HG02884 (cell line): ENCODE results near the gene IL1RAPL1.
"Not testable (repeated sequence)": the region's sequence is repeated elsewhere in the genome, so short reads cannot be mapped to it uniquely, and the experiment has no call there.

Source experiments
- ATAC-seq: cut with Tn5 transposase; IDR thresholded peaks from one replicate; pipeline ENCODE4 v1.9.1; 2021; ENCODE audit warnings: mild to moderate bottlenecking, moderate library complexity; ENCODE audit not compliant: unreplicated experiment

Gene IL1RAPL1

DNA sequence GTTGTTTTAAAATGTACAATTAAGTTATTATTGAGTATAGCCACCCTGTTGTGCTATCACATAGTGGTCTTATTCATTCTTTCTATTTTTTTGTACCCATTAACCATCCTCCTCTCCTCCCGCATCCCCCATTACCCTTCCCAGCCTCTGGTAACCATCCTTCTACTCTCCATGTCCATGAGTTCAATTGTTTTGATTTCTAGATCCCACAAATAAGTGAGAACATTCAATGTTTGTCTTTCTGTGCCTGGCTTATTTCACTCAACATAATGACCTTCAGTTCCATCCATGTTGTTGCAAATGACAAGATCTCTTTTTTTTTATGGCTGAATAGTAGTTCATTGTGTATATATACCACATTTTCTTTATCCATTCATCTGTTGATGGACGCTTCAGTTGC, 179.3 kb downstream of the IL1RAPL1 start:
- not testable (repeated sequence) for ATAC-seq

GRCh38 chrX:28773807-28774206, 186.6 kb downstream of the IL1RAPL1 start:
- no peak for ATAC-seq

GRCh38 chrX:28787206-28787605, 200.0 kb downstream of the IL1RAPL1 start:
- ATAC-seq: no peak

GRCh38 chrX:28800671-28801070, 213.4 kb downstream of the IL1RAPL1 start:
- not testable (repeated sequence) for ATAC-seq

DNA sequence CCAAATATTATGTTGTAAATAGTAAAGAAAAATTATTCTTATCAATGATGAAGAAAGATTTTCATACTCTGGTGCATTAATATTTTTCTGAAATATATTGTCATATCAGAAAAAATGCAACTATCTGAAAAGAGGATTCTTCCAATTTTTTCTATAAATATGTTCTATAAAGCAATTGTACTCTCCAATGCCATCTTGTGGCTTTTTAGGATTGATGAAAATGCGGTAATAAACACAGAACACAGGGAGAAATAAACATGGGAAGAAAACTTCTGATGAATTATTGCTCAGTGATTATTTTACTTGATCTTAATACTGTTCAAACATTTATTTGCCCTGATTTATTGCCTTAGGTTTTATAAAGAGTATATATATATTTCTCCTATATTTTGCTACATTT, 215.4 kb downstream of the IL1RAPL1 start:
- no peak for ATAC-seq

DNA sequence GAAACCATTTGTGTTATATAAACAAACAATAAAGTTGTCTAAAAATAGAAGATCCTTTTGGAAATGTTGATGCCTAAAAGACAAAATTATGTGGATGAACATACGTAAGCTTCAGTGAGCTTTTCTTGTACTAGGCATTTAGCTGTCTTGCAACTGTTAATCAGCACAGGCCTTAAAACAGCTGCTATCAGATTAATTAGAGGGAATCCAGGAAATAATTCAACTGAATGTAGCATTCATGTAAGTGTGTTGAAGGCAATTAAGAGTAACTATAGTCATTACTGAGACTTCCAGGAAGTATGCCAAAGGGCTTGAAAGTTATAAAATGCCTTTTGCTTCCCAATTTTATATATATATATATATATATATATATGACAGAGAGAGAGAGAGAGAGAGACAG, 248.7 kb downstream of the IL1RAPL1 start:
- no peak for ATAC-seq

DNA sequence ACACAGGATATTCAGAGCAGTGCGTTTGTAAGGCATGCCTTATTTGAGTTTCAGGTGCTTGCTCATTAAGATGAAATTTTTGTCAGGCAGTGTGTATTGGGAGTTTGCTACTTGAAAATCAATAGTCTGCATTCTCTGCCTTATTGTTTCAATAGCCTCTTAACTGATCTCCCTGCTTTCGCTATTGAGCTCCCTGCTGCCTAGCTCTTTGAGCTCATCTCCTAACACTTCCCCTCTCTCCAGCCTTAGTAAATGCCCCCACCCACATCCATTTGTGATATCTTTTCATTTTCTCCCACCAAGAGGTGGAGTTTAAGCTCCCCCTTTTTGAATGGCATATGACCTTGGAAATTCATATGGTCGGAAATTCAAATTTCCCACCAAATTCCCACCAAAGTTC, 256.6 kb downstream of the IL1RAPL1 start:
- ATAC-seq: no peak

- ATAC-seq: no peak
Measured at GRCh38 chrX:28847423-28847822, 260.2 kb downstream of the IL1RAPL1 start.

- ATAC-seq: no peak
Measured at GRCh38 chrX:28848707-28849106, 261.5 kb downstream of the IL1RAPL1 start.

DNA sequence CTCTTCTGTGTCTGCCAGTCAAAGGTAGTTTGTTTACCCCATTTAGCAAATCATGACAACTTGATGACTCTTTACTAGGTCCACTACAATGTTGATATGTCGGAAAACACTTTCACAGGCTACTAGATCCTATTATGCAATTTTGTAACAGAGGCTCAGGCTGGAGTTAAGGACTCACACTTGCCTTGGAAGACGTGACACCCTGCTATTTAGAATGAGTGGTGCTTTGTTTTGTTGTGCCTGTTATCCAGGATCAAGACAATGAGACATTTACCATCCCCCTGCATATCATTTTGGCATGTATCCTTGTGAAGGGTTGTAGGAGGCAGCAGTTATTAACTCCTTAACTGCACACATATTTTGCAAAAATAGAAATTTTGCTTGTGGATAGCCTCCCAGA, 263.7 kb downstream of the IL1RAPL1 start:
- no peak for ATAC-seq

DNA sequence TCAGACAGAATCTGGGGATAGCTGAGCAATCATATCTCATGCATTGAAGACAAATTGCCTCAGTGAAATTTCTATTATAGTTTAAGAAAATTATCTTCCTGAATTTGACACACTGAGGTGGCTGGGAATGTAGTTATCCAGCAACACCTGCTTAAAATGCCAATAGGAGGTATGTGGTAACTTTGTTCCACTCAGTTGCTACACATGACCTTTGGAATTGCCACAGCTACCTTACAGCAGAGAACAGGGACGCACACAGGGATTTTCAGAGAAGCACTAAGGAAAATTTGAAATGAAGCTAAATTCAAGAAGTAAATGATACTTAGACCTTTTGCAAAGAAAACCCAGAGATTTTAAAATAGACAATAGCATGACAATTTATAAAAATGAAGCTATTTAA, 264.6 kb downstream of the IL1RAPL1 start:
- ATAC-seq: no peak

DNA sequence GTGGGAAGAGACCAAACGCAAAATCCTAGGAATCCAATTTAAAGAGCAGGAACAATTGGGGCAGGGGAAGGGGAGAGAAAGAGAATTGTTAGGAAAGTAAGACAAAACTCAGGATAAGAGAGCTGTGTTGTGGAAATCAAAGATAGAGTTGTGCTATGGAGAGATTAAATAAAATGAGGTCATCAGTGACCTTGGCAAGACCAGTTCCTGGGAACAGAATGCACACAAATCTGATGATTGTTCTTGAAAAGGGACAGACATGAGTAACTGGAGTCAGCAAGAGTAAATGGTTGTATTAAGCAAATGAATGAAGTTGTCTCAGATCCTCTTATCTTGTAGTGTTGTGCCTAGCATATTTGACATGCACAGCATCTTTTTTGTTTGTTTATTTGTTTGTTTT, 267.4 kb downstream of the IL1RAPL1 start:
- no peak for ATAC-seq

DNA sequence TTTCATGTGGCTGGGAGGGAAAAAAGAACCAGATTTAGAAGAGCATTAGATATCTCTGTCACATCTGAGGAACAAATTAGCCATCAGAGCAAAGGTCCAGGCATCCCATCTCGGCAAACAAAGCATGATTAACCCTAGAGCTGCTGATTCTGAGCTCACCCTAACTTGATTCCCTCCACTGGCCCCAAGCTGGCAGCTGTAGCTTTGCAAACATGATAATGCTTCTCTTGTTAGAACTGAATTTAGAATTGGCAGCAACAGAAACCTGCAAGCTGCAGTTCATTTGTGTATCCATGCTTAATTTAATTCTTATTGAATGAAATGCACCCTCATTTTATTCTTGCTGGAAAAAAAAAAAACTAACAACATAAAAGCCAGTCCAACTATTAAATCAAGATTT, 289.2 kb downstream of the IL1RAPL1 start:
- no peak for ATAC-seq

- ATAC-seq: no peak
Measured at GRCh38 chrX:28876901-28877300, 289.7 kb downstream of the IL1RAPL1 start.

GRCh38 chrX:28880136-28880535, 292.9 kb downstream of the IL1RAPL1 start:
- ATAC-seq: no peak

GRCh38 chrX:28884823-28885222, 297.6 kb downstream of the IL1RAPL1 start:
- ATAC-seq: no peak

GRCh38 chrX:28888416-28888815, 301.2 kb downstream of the IL1RAPL1 start:
- ATAC-seq: no peak

GRCh38 chrX:28889591-28890090, 302.4 kb downstream of the IL1RAPL1 start:
- ATAC-seq: no peak

- no peak for ATAC-seq
Measured at GRCh38 chrX:28901637-28902036, 314.4 kb downstream of the IL1RAPL1 start.

- no peak for ATAC-seq
Measured at GRCh38 chrX:28910487-28910886, 323.2 kb downstream of the IL1RAPL1 start.

GRCh38 chrX:28920153-28920943, 333.1 kb downstream of the IL1RAPL1 start:
- no peak for ATAC-seq

GRCh38 chrX:28922106-28922505, 334.9 kb downstream of the IL1RAPL1 start:
- no peak for ATAC-seq

DNA sequence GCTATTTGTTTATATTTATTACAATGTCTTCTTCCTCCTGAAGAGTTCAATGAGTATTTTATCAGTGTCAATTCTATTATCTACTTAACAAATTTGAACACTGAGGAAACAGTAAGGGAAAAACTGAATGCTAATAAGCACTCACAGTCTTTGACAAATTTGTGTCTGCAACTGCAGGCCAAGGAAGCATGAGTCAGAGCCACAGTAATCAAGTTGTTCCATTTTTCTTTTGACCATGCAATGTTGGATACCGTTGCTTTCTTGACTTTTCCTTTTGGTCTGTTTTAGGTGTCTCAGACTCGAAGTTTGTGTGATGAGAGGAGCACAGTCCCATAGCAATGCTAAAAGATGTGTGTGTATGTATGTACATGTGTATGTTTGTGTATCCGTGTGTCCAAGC, 359.6 kb downstream of the IL1RAPL1 start:
- ATAC-seq: no peak
